Kasumi-1 (cell line): ENCODE data around the gene HIBADH.
"Not testable (repeated sequence)": the region's sequence is repeated elsewhere in the genome, so short reads cannot be mapped to it uniquely, and the experiment has no call there.

Experiments
- DNase-seq, 2 experiments: peaks; one replicate each; lab custom pipeline; 2025; lab: John Stamatoyannopoulos, UW

Gene HIBADH

GRCh38 chr7:27547401-27547800 lies 115.3 kb downstream of the HIBADH start:
- DNase-seq, result no peak

- DNase-seq, result no peak
Observed at GRCh38 chr7:27546610-27547009, 116.1 kb downstream of the HIBADH start.

- no peak for DNase-seq
Observed at GRCh38 chr7:27535795-27536194, 126.9 kb downstream of the HIBADH start.

GRCh38 chr7:27533652-27534081 lies 129.0 kb downstream of the HIBADH start:
- no peak for DNase-seq

- DNase-seq, result no peak
Observed at GRCh38 chr7:27532314-27532713, 130.4 kb downstream of the HIBADH start.

GRCh38 chr7:27527348-27527714 lies 135.4 kb downstream of the HIBADH start:
- no peak for DNase-seq

- no peak for DNase-seq
Observed at GRCh38 chr7:27526611-27527347, 135.9 kb downstream of the HIBADH start.

- no peak for DNase-seq
Observed at GRCh38 chr7:27526131-27526530, 136.6 kb downstream of the HIBADH start.

- DNase-seq, result no peak
Observed at GRCh38 chr7:27523321-27523720, 139.4 kb downstream of the HIBADH start.

GRCh38 chr7:27522566-27522965 lies 140.1 kb downstream of the HIBADH start:
- no peak for DNase-seq

GRCh38 chr7:27520815-27521790 lies 141.6 kb downstream of the HIBADH start:
- no peak for DNase-seq

GRCh38 chr7:27519793-27520469 lies 142.8 kb downstream of the HIBADH start:
- DNase-seq, result no peak

- DNase-seq, result no peak
Observed at GRCh38 chr7:27518561-27519350, 143.9 kb downstream of the HIBADH start.

- DNase-seq, result no peak
Observed at GRCh38 chr7:27516421-27516820, 146.3 kb downstream of the HIBADH start.

GRCh38 chr7:27515933-27516332 lies 146.8 kb downstream of the HIBADH start:
- no peak for DNase-seq

- DNase-seq, result no peak
Observed at GRCh38 chr7:27514861-27515260, 147.8 kb downstream of the HIBADH start.

GRCh38 chr7:27513885-27514284 lies 148.8 kb downstream of the HIBADH start:
- no peak for DNase-seq

GRCh38 chr7:27511370-27511769 lies 151.3 kb downstream of the HIBADH start:
- DNase-seq, result not testable (repeated sequence)

GRCh38 chr7:27510541-27510940 lies 152.1 kb downstream of the HIBADH start:
- no peak for DNase-seq

- DNase-seq, result not testable (repeated sequence)
Observed at GRCh38 chr7:27501879-27502278, 160.8 kb downstream of the HIBADH start.

- DNase-seq, result no peak
Observed at GRCh38 chr7:27501001-27501400, 161.7 kb downstream of the HIBADH start.

GRCh38 chr7:27492224-27492623 lies 170.5 kb downstream of the HIBADH start:
- DNase-seq, result no peak
